ENCODE data around the gene ENO1. TPM values are rescaled to one million over a fixed set of nuclear protein-coding genes. Genes with fewer than 3 reads are reported as not detected.

ENO1 gene
- total and polyA plus RNA-seq, 10 of the 15 experiments (the other 5 are each of a cell fraction or from before 2014, with no cell fraction given), result 1,850 to 4,219 (median 2,331) TPM

GRCh38 chr1:8858112-8858668 lies 20.3 kb downstream of the ENO1 start (continued):
- TF ChIP-seq PKNOX1 (IDR thresholded peaks at IDR 0.05), result peak; percentile 21; the same call in 1 of the 2 replicates
- peak; percentile 31; the same call in 1 of the 2 replicates for TF ChIP-seq POLR2A (IDR thresholded peaks at IDR 0.05; ENCODE audit: low read depth, low read length)
- no peak for TF ChIP-seq RAD21 (IDR thresholded peaks at IDR 0.05; ENCODE audit: insufficient read depth, low read depth, low read length)
- TF ChIP-seq CEBPB (IDR thresholded peaks at IDR 0.05; ENCODE audit: borderline replicate concordance in 1 of 2, low read depth in 2 of 2, low read length in 2 of 2), result no peak
- no peak for TF ChIP-seq EP300 (IDR thresholded peaks at IDR 0.05; ENCODE audit: borderline replicate concordance in 1 of 2, control insufficient read depth in 1 of 2, low read depth in 2 of 2, low read length in 2 of 2)
- no peak for TF ChIP-seq HDGF (IDR thresholded peaks at IDR 0.05)

GRCh38 chr1:8856689-8857412 lies 21.6 kb downstream of the ENO1 start:
- no peak overlapping the region for H2AFZ ChIP-seq (ENCODE audit: control insufficient read depth, low read depth, low read length)
- BruUV-seq (replicated peaks), result no TSS peak
- no peaks in the 10 kb centered on the region for H3K79me2 ChIP-seq (ENCODE audit: control insufficient read depth, insufficient read depth, low read length)
- FAIRE-seq, result no peak
- ChIA-PET CTCF (interaction anchor here (0.8 to 4.4 kb wide), 4 partner anchors 8 to 308 kb away, joined by 3 to 52 read pairs (median 6); no protein-coding TSS in a partner anchor), SMC1A (ENCODE audit: uncharacterized antibody, unreplicated experiment) (interaction anchor here (0.5 to 6.8 kb wide), 4 partner anchors 7 to 371 kb away, joined by 3 to 31 read pairs (median 3); no protein-coding TSS in a partner anchor), RAD21 (ENCODE audit: unreplicated experiment) (interaction anchor here (1.2 kb wide), 2 partner anchors 8 to 12 kb away, joined by 3 to 7 read pairs; no protein-coding TSS in a partner anchor), POLR2A (interaction anchor here (0.8 kb wide), 1 partner anchor 167 kb away, joined by 3 read pairs; no protein-coding TSS in a partner anchor)
- H3K4me3 ChIP-seq, result no peak overlapping the region
- no peaks in the 10 kb centered on the region for H3K4me1 ChIP-seq (ENCODE audit: control insufficient read depth, insufficient read depth, low read length)
- DNase-seq (ENCODE audit: low read depth, low spot score), result no peak
- intact Hi-C loops (cut with micrococcal nuclease; ENCODE audit: unreplicated experiment), result no loop called here
- H3K27me3 ChIP-seq (replicated peaks in 1 of 2; ENCODE audit: control insufficient read depth in 2 of 2, insufficient read depth in 2 of 2, low read length in 1 of 2), result no peaks in the 10 kb centered on the region
- H3K27ac ChIP-seq (ENCODE audit: control insufficient read depth, insufficient read depth), result no peak overlapping the region
- H3K36me3 ChIP-seq (ENCODE audit: control insufficient read depth in 2 of 2, insufficient read depth in 2 of 2, low read length in 1 of 2), result peaks cover 13 to 29% of the 10 kb centered on the region in 2 experiments
- over 99% methylated on average over 14 of the region's 14 CpGs for WGBS (ENCODE audit: insufficient coverage, insufficient replicate concordance, low lambda C conversion rate, missing lambda C conversion rate)
- peaks cover 5% of the 10 kb centered on the region; the same call in 1 of the 2 replicates for H4K20me1 ChIP-seq (ENCODE audit: control insufficient read depth, insufficient read depth)
- H3K9me3 ChIP-seq (replicated peaks; ENCODE audit: control insufficient read depth, insufficient read depth, low read length), result no peaks in the 10 kb centered on the region; the same call in 2 of the 3 replicates
- H3K4me2 ChIP-seq (ENCODE audit: control insufficient read depth, insufficient read depth), result no peak overlapping the region
- in situ Hi-C loops (cut with MboI), result no loop called here
- no peak for ATAC-seq
- H3K9ac ChIP-seq (ENCODE audit: control insufficient read depth, insufficient read depth, low read length), result no peak overlapping the region
- TF ChIP-seq ZZZ3 (IDR thresholded peaks at IDR 0.05; ENCODE audit: control insufficient read depth, insufficient read length, low read depth) (no peak), NFIC (IDR thresholded peaks at IDR 0.05; ENCODE audit: low read depth, low read length) (no peak), POLR2AphosphoS2 (IDR thresholded peaks at IDR 0.05; ENCODE audit: low read depth, low read length) (0 out of 2 replicates have a peak, but pooled peaks have one; percentile 67), POLR2A (IDR thresholded peaks at IDR 0.05; ENCODE audit: low read depth, low read length) (peak; percentile 30; the same call in 1 of the 2 replicates), PAX5 (IDR thresholded peaks at IDR 0.05; ENCODE audit: borderline replicate concordance, low read depth, low read length) (no peak), RUNX3 (IDR thresholded peaks at IDR 0.05; ENCODE audit: low read length) (no peak), ZBTB40 (IDR thresholded peaks at IDR 0.05; ENCODE audit: borderline replicate concordance) (no peak), ZNF274 (IDR thresholded peaks at IDR 0.05; ENCODE audit: insufficient read depth, insufficient read length) (no peak)
- TF ChIP-seq, protein P1, sequence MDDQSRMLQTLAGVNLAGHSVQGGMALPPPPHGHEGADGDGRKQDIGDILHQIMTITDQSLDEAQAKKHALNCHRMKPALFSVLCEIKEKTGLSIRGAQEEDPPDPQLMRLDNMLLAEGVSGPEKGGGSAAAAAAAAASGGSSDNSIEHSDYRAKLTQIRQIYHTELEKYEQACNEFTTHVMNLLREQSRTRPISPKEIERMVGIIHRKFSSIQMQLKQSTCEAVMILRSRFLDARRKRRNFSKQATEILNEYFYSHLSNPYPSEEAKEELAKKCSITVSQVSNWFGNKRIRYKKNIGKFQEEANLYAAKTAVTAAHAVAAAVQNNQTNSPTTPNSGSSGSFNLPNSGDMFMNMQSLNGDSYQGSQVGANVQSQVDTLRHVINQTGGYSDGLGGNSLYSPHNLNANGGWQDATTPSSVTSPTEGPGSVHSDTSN (IDR thresholded peaks at IDR 0.05; ENCODE audit: insufficient replicate concordance, low read depth, low read length), result no peak

All from GM12878 (cell line).